OCI-LY7 (cell line): Measurements from ENCODE around the gene ZNF804A.

Source experiments
- EZH2phosphoT487 ChIP-seq: fragments of 200-600 bp; sonication (generic); IDR thresholded peaks from 2 replicates; pipeline ENCODE4 v1.6.1; 2018; ENCODE audit warnings: low read depth, borderline replicate concordance, mild to moderate bottlenecking, mixed run types, antibody characterized with exemption, low read length, moderate library complexity, mixed read lengths
- TF ChIP-seq, protein P1 (sequence below): fragments of 200-600 bp; sonication (generic); conservative IDR thresholded peaks from 2 replicates; pipeline ENCODE4 v1.5.1; 2014; ENCODE audit warnings: mild to moderate bottlenecking, antibody characterized with exemption, low read length, moderate library complexity, mixed read lengths

DNA sequence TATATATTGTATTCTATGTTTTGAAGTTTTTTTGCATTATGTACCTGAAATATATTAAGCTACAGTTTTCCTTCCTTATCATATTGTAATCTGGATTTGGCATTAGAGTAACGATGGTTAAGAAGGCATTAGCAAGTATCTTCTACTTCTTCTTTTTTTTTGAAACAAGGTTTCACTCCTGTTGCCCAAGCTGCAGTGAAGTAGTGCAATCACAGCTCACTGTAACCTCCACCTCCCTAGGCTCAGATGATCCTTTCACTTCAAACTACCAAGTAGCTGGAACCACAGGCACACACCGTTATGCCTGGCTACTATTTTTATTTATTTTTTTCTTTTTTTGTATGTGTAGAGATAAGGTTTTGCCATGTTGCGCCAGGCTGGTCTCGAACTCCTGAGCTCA lies 201.1 kb downstream of the ZNF804A start:
- TF ChIP-seq, protein P1, sequence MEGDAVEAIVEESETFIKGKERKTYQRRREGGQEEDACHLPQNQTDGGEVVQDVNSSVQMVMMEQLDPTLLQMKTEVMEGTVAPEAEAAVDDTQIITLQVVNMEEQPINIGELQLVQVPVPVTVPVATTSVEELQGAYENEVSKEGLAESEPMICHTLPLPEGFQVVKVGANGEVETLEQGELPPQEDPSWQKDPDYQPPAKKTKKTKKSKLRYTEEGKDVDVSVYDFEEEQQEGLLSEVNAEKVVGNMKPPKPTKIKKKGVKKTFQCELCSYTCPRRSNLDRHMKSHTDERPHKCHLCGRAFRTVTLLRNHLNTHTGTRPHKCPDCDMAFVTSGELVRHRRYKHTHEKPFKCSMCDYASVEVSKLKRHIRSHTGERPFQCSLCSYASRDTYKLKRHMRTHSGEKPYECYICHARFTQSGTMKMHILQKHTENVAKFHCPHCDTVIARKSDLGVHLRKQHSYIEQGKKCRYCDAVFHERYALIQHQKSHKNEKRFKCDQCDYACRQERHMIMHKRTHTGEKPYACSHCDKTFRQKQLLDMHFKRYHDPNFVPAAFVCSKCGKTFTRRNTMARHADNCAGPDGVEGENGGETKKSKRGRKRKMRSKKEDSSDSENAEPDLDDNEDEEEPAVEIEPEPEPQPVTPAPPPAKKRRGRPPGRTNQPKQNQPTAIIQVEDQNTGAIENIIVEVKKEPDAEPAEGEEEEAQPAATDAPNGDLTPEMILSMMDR, result no peak
- TF ChIP-seq EZH2phosphoT487, result no peak
